Spinal cord (tissue), 10 donors: ENCODE results near the gene C1orf21. TPM values are rescaled to one million over a fixed set of nuclear protein-coding genes. Genes with fewer than 3 reads are reported as not detected.
"Not testable (repeated sequence)": the region's sequence is repeated elsewhere in the genome, so short reads cannot be mapped to it uniquely, and the experiment has no call there.

Experiments used
- DNase-seq, 6 donors: peaks; one replicate each; pipeline versions ENCODE4 v3.0.0 to v3.0.0-alpha.2; 2013 to 2015; ENCODE audit warnings: low spot score in 6 of 6, low read depth in 4 of 6
- H3K27ac ChIP-seq: one replicate; pipeline ENCODE4 v1.5.1; 2013; ENCODE audit warnings: low read depth, low read length, control low read depth
- H3K27me3 ChIP-seq: one replicate; pipeline ENCODE4 v1.6.1; 2013; ENCODE audit warnings: low read length; ENCODE audit not compliant: control insufficient read depth, insufficient read depth
- H3K36me3 ChIP-seq: one replicate; pipeline ENCODE4 v1.6.1; 2013; ENCODE audit warnings: low read length; ENCODE audit not compliant: control insufficient read depth, insufficient read depth
- H3K4me1 ChIP-seq: one replicate; pipeline ENCODE4 v1.6.1; 2013; ENCODE audit warnings: low read length; ENCODE audit not compliant: control insufficient read depth, insufficient read depth
- H3K4me3 ChIP-seq: one replicate; pipeline ENCODE4 v1.5.1; 2013; ENCODE audit warnings: low read depth, low read length, control low read depth
- H3K9me3 ChIP-seq: one replicate; pipeline ENCODE4 v1.6.1; 2013; ENCODE audit warnings: low read length; ENCODE audit not compliant: control insufficient read depth, insufficient read depth
- WGBS: methylation state at CpG from one replicate; pipeline ENCODE4 v1.1.5; 2013; ENCODE audit warnings: missing lambda C conversion rate; ENCODE audit not compliant: insufficient coverage; 5-methylcytosine and 5-hydroxymethylcytosine counted together
- polyA plus RNA-seq, 2 donors: library from polyadenylated mRNA; unstranded; fragments of 120-200 nt; gene quantifications; one replicate each; pipeline ENCODE4 v1.2.1, GENCODE V29; 2013; ENCODE audit not compliant: insufficient read length in 2 of 2
- total RNA-seq, 2 donors: library from RNA; depleted of rRNA in 1 of 2; stranded (reverse); fragments of 120-200 nt in 1 of 2; fragments of >200 nt in 1 of 2; gene quantifications; one replicate each; pipeline versions ENCODE4 v1.2.3 to v1.2.4, GENCODE V29; 2013 to 2014
- donor health status: healthy.

Gene C1orf21
- total and polyA plus RNA-seq, 4 donors: 17.6 to 55.5 (median 31.9) TPM

GRCh38 chr1:184605941-184606340, 219.1 kb downstream of the C1orf21 start:
- Histone ChIP-seq H3K27ac (no peak overlapping the region), H3K27me3 (no peaks in the 10 kb centered on the region), H3K4me3 (no peak overlapping the region), H3K9me3 (no peaks in the 10 kb centered on the region), H3K4me1 (peaks cover 3% of the 10 kb centered on the region), H3K36me3 (no peaks in the 10 kb centered on the region)
- DNase-seq: no peak
- no CpG with 5 or more reads among the region's 4 CpGs for WGBS

DNA sequence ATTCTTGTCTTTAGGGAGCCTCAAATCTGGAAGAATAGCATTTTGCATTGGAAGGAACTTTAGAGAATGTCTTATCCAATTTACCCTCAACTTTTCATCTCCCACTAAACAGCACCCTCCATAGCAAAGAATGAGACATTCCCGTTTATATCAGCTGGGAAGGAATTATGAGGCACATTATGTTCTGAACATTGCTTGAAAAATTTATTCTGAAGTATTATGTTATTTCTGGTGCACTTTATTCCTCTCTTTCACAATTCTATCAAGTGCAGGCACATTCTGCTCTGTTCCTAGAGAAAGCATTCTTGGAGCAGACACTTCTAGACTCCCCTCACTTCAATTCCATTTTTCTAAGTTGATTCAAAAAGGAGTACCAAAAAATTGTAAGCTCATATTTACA, 220.0 kb downstream of the C1orf21 start:
- no peak for DNase-seq
- H3K27me3 ChIP-seq: no peaks in the 10 kb centered on the region
- H3K27ac ChIP-seq: no peak overlapping the region
- H3K4me1 ChIP-seq: peaks cover 7% of the 10 kb centered on the region
- no peaks in the 10 kb centered on the region for H3K9me3 ChIP-seq
- no CpG with 5 or more reads among the region's 1 CpG for WGBS
- no peaks in the 10 kb centered on the region for H3K36me3 ChIP-seq
- H3K4me3 ChIP-seq: no peak overlapping the region

GRCh38 chr1:184608581-184608980, 221.8 kb downstream of the C1orf21 start:
- no peak overlapping the region for H3K4me3 ChIP-seq
- H3K36me3 ChIP-seq: no peaks in the 10 kb centered on the region
- H3K27ac ChIP-seq: no peak overlapping the region
- H3K27me3 ChIP-seq: no peaks in the 10 kb centered on the region
- 82% methylated on average over 3 of the region's 4 CpGs for WGBS
- no peak for DNase-seq
- H3K9me3 ChIP-seq: no peaks in the 10 kb centered on the region
- H3K4me1 ChIP-seq: peaks cover 7% of the 10 kb centered on the region

DNA sequence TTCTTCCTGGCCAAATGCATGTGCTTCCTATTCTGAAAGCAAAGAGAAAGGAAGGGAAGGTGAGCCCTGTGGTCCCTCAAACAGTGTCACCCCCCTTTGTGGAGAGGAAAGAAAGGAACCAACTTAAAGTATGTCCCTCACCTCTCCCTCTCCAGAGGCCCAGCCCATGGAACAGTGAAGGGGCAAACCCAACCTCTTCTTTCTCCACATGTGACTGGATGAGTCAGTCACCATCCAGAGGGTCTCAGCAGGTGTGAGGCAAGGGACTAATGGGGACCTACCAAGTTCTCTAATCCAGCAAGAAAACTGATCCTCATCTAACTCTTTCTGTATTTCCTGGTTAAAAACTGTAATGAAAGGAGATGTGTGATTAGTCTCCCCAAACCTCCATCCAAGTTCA, 222.2 kb downstream of the C1orf21 start:
- Histone ChIP-seq H3K4me3 (no peak overlapping the region), H3K27ac (no peak overlapping the region), H3K4me1 (peaks cover 7% of the 10 kb centered on the region), H3K27me3 (no peaks in the 10 kb centered on the region), H3K36me3 (no peaks in the 10 kb centered on the region), H3K9me3 (no peaks in the 10 kb centered on the region)
- no peak for DNase-seq

DNA sequence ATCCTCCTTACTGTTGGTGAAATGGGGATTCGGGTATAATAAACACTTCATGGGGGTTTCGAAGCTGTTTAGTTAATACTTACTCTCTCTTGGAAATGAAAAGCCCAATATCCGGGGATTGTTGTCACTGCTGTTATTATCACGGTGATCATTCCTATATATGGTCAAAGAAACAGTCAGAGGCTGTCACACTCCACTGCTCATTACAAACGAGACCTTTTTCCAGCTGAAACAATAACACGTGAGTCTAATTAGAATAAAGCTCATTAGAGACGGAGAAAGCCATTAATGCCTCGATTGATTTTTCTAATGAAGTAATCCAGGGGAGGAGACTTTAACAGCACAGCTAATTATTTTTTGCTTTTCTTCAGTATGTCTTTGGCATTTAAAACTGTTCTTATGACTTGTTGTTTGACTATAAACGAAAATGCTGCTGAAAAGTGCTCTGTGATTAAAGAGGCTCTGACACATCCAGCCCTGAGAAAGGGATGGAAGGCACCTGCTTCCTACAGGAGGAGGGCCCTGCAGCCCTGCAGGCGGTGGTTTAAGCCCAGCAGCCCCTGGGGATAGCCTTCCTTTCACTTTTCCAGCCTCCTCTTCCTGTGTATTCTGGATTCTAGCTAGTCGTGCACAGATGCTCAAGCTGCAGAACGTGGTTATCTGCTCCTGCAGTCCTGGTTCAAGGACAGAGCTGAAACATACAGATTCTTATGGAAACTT, 224.2 kb downstream of the C1orf21 start:
- peak overlapping the region; percentile 42 for H3K27ac ChIP-seq
- peaks cover 10% of the 10 kb centered on the region for H3K4me1 ChIP-seq

GRCh38 chr1:184612229-184612628, 225.4 kb downstream of the C1orf21 start:
- H3K36me3 ChIP-seq, H3K27me3 ChIP-seq, H3K27ac ChIP-seq, H3K4me1 ChIP-seq, DNase-seq, H3K9me3 ChIP-seq, H3K4me3 ChIP-seq: not testable (repeated sequence)
- WGBS: 100% methylated on average over 2 of the region's 5 CpGs

More for the DNA sequence above, 224.2 kb downstream of the C1orf21 start:
- Histone ChIP-seq H3K27me3 (no peaks in the 10 kb centered on the region), H3K4me3 (no peak overlapping the region), H3K36me3 (no peaks in the 10 kb centered on the region), H3K9me3 (no peaks in the 10 kb centered on the region)
- 25% methylated on average over 4 of the region's 12 CpGs for WGBS
- peak in 5 of 6 donors; percentile 6 to 95 (median 36) for DNase-seq

- Histone ChIP-seq H3K27me3 (no peaks in the 10 kb centered on the region), H3K27ac (peak overlapping the region; percentile 42)
- WGBS: 90% methylated on average over 7 of the region's 7 CpGs
Measured at GRCh38 chr1:184614667-184615066, 227.8 kb downstream of the C1orf21 start.

GRCh38 chr1:184615301-184615700, 228.5 kb downstream of the C1orf21 start:
- peaks cover 10% of the 10 kb centered on the region for H3K4me1 ChIP-seq
- peak overlapping the region; percentile 42 for H3K27ac ChIP-seq
- H3K27me3 ChIP-seq: no peaks in the 10 kb centered on the region
- no peaks in the 10 kb centered on the region for H3K9me3 ChIP-seq
- no peak overlapping the region for H3K4me3 ChIP-seq
- DNase-seq: peak in 1 of 6 donors; percentile 35
- H3K36me3 ChIP-seq: no peaks in the 10 kb centered on the region
- 79% methylated on average over 3 of the region's 5 CpGs for WGBS

More at GRCh38 chr1:184614667-184615066, 227.8 kb downstream of the C1orf21 start:
- no peak for DNase-seq
- no peaks in the 10 kb centered on the region for H3K9me3 ChIP-seq
- no peak overlapping the region for H3K4me3 ChIP-seq
- H3K36me3 ChIP-seq: no peaks in the 10 kb centered on the region
- peaks cover 10% of the 10 kb centered on the region for H3K4me1 ChIP-seq

DNA sequence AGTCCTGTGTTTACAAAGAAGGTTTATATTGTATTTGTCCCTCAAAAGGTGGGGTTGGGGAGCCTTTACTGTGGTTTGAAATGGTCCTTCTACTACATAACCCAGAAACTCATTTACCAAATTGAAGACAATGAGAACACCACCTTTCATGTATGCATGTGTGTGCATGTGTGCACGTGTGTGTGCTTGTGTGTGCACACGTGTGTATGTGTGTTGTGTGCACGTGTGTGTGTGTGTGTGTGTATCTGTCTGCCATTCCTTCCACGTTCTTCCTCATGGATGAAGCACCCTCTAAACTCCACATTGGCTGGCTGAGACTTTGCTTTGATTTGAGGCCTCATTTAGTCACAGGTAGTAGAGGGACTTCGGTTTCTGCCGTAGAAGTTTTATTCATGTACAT, 229.7 kb downstream of the C1orf21 start:
- no peaks in the 10 kb centered on the region for H3K9me3 ChIP-seq
- DNase-seq: no peak
- H3K36me3 ChIP-seq: no peaks in the 10 kb centered on the region
- no peaks in the 10 kb centered on the region for H3K27me3 ChIP-seq
- H3K4me3 ChIP-seq: no peak overlapping the region
- no CpG with 5 or more reads among the region's 6 CpGs for WGBS
- H3K27ac ChIP-seq: no peak overlapping the region
- H3K4me1 ChIP-seq: peaks cover 3% of the 10 kb centered on the region

DNA sequence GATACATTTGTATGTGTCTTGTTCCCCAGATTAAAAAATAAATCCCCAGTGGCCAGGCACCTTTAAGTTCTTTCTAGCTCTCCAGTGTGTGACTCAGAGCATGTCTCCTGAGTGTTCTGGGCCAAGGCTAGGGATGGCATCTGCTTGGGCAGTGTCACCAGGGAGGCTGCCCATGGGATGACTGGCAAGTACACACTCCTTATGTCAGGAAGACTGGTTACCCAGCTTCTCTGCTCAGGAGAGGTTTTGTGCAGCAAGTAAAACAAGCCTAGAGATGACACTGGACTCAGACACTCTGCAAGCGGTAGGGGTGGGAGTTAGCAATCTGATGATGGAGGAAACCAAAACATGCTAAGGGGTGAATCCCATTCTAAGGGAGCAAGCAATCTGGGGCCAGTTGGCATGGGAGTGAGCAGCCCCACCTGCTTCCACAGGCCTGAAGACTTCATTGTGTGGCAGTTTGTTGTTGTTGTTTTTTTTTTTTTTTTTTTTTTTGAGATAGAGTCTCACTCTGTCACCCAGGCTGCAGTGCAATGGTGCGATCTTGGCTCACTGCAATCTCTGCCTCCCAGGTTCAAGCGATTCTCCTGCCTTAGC, 230.7 kb downstream of the C1orf21 start:
- no peak for DNase-seq
- Histone ChIP-seq H3K4me3 (no peak overlapping the region), H3K27me3 (no peaks in the 10 kb centered on the region), H3K36me3 (no peaks in the 10 kb centered on the region), H3K9me3 (no peaks in the 10 kb centered on the region), H3K27ac (no peak overlapping the region), H3K4me1 (peaks cover 8% of the 10 kb centered on the region)
- WGBS: 100% methylated on average over 1 of the region's 3 CpGs
